Stimulated activated CD4-positive, alpha-beta T cell treated with anti-CD3 and anti-CD28 coated beads, Interleukin-1b, Interleukin-23, amount 100 ng/mL, for 24 hours (primary cell): Measurements from ENCODE around the gene MGLL.

ENCODE experiments used
- DNase-seq, 4 experiments: peaks; one replicate each; pipeline ENCODE4 v3.0.0-alpha.2; 2020; ENCODE audit warnings: low read depth in 4 of 4, low spot score in 1 of 4

Gene MGLL

GRCh38 chr3:127743351-127744252, 78.7 kb downstream of the MGLL start:
- no peak for DNase-seq

- DNase-seq = no peak
These were observed 79.7 kb downstream of the MGLL start for GRCh38 chr3:127742580-127742979.

- no peak for DNase-seq
These were observed 80.6 kb downstream of the MGLL start for GRCh38 chr3:127741690-127742089.

GRCh38 chr3:127741246-127741645, 81.1 kb downstream of the MGLL start:
- no peak for DNase-seq

- no peak for DNase-seq
These were observed 82.0 kb downstream of the MGLL start for GRCh38 chr3:127740136-127740915.

GRCh38 chr3:127739347-127740135, 82.8 kb downstream of the MGLL start:
- no peak for DNase-seq

- DNase-seq = no peak
These were observed 84.0 kb downstream of the MGLL start for GRCh38 chr3:127738192-127738840.

- no peak for DNase-seq
These were observed 85.3 kb downstream of the MGLL start for GRCh38 chr3:127736801-127737539.

- no peak for DNase-seq
These were observed 86.3 kb downstream of the MGLL start for GRCh38 chr3:127735767-127736693.

GRCh38 chr3:127734754-127735473, 87.4 kb downstream of the MGLL start:
- no peak for DNase-seq

GRCh38 chr3:127734181-127734720, 88.1 kb downstream of the MGLL start:
- no peak for DNase-seq

GRCh38 chr3:127733781-127734180, 88.5 kb downstream of the MGLL start:
- DNase-seq = no peak

- DNase-seq = no peak
These were observed 89.4 kb downstream of the MGLL start for GRCh38 chr3:127732879-127733350.

- no peak for DNase-seq
These were observed 90.0 kb downstream of the MGLL start for GRCh38 chr3:127732303-127732702.

GRCh38 chr3:127731546-127732289, 90.6 kb downstream of the MGLL start:
- no peak for DNase-seq

GRCh38 chr3:127730666-127731295, 91.5 kb downstream of the MGLL start:
- DNase-seq = no peak

- DNase-seq = no peak
These were observed 92.1 kb downstream of the MGLL start for GRCh38 chr3:127730171-127730570.
